GM20431 (cell line): Measurements from ENCODE around the gene SLC6A17.

Experiments
- in situ Hi-C: fragments of 300-500 bp; cut with MseI, MboI; formaldehyde crosslinking; loops from one replicate; pipeline ENCODE4 v1.15.0; 2020; ENCODE audit warnings: low sequenced_read_pairs; ENCODE audit not compliant: unreplicated experiment

Gene SLC6A17

DNA sequence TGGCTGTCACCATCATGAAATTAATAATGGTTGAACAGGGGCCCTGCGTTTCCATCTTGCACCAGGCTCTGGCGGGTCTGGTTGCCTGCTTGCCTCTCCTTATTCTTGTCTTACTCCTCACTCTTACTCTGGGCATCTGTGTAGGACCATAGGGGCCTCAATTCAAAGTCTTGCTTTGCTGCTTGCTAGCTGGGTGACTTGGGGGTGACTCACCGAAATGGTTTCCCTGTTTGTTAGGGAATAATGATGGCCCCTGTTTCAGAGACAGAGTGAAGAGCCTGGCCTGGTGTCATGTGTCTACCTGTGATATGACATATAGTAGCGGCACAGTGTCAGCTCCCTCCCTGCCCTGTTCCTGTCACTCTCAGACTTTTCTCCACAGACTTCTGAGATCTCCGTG is 84.4 kb downstream of the SLC6A17 start:
- in situ Hi-C loops: no loop called here

- in situ Hi-C loops: no loop called here
Observed at GRCh38 chr1:110235181-110235833, 85.0 kb downstream of the SLC6A17 start.

GRCh38 chr1:110235834-110236682 is 85.8 kb downstream of the SLC6A17 start:
- in situ Hi-C loops: no loop called here

DNA sequence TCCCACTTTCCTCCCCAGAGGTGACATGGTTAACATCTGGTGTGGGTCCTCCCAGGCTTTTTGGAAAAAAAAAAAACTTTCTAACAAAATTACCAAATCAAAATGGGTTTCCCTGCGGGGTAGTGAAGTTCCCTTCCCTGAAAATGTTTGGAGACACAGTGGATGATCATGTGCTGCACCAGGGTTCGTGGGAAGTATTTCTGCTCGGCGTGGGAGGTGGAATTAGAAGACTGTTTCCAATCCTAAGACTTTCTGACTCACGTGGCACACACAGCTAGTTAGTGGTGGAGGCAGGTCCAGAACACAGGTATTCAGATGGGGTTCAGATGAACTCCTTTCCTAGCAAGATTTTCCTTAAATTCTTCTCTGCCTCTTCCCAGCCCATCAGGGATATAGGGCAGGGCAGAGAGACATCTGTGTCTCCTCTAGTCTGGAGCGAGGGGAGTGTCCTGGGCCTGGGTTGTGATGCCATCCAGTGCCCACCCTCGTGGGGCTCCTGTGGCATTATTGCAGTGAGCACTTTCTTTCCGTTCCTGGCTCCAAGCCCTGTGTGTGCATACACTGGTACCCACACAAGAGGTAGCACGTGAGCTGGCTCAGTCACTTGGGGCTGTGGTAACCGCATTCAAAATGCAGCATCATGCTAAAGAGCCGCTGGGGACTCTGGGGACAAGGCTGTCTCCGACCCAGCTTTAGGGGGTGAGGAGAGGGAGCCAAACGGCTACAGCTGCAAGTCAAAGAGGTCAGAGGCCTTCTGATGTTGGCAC is 87.3 kb downstream of the SLC6A17 start:
- in situ Hi-C loops: no loop called here

DNA sequence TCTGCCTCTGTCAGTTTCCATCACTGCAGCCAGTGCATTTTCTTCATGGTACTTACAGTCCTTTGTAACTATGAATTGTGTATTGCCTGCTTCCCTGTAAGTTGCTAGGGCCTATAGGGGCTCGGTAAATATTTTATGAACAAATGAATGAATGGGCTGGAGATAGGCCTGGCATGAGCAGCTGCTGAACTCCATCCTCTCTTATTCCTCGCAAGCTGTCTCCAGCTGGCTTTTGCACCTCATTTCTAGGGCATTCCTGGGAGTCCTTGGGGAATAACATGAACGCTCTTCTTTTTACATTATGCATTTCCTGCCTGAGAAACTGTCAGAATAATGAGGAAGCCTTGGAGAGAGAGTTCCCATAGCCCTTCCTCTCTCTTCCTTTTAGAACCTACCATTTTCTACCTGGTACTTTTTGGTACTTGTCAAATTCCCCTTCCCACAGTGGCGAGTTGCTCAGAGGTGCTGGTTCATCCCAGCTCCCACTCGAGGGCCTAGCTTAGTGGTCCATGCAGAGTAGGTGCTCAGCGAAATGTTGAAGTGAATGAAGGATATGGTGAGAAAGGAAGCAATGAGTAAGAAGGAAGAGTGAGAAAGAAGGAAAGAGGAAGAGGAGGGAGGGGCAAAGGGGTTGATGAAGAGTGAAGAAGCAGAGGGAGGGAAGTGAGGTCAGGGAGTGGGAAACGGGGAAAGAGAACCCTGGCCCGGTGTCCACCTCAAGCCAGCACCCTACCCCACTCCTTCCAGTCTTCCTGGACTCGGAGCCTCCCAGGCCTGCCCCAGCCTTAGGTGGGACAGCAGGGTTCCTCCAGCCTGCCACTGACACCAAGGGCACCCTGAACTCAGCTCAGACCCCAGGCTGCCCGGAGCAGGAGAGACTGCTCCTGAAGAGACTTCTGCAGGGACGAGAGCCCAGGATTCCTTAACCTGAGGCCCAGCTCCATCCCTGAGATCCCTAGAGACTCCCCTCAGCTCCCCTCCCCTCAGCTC is 89.4 kb downstream of the SLC6A17 start:
- in situ Hi-C loops: no loop called here

GRCh38 chr1:110240476-110241210 is 90.3 kb downstream of the SLC6A17 start:
- in situ Hi-C loops: no loop called here

- in situ Hi-C loops: no loop called here
Observed at GRCh38 chr1:110241516-110241915, 91.2 kb downstream of the SLC6A17 start.

DNA sequence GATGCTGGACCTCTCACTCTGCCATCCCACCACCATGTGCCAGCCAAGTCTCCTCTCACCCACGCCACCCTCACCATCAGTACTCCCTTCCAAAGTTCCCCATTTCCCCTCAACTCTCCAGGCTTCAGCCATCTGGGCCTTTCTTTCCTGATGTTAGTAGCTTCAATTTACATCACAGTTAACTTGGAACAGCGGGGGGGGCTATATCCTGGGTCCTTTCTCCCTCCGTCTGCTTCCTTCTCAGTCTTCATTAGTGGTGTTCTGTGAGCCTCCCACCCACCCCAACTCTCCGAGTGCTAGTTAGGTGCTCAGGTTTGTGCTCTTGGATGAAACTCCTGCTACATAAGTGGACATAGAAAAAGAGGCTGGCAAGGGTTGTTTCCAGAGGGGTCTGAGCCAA is 91.8 kb downstream of the SLC6A17 start:
- in situ Hi-C loops: no loop called here

GRCh38 chr1:110242731-110243130 is 92.4 kb downstream of the SLC6A17 start:
- in situ Hi-C loops: no loop called here

- in situ Hi-C loops: no loop called here
Observed at GRCh38 chr1:110243146-110243545, 92.9 kb downstream of the SLC6A17 start.

GRCh38 chr1:110243574-110243973 is 93.3 kb downstream of the SLC6A17 start:
- in situ Hi-C loops: no loop called here

- in situ Hi-C loops: no loop called here
Observed at GRCh38 chr1:110245876-110246620, 95.8 kb downstream of the SLC6A17 start.

DNA sequence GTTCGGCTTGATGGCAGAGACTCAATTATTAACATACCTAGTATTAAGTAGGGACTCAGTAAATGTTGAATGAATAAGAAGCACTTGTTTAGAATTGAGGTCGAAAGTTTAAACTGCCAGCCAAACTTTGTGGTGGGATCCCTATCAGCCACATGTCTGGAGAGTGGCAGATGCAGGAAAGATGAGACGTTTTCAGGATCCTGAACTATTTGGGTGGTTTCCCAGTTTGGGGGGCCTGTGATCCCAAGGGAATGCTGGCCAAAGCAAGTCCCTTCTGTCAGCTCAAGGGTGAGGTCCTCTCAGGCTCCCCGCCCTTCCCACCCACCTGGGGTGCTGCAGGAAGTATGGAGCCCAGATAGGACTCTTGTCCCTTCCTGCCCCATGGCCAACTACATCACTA is 98.5 kb downstream of the SLC6A17 start:
- in situ Hi-C loops: no loop called here

GRCh38 chr1:110249256-110249655 is 99.0 kb downstream of the SLC6A17 start:
- in situ Hi-C loops: no loop called here

- in situ Hi-C loops: no loop called here
Observed at GRCh38 chr1:110250008-110250407, 99.7 kb downstream of the SLC6A17 start.

DNA sequence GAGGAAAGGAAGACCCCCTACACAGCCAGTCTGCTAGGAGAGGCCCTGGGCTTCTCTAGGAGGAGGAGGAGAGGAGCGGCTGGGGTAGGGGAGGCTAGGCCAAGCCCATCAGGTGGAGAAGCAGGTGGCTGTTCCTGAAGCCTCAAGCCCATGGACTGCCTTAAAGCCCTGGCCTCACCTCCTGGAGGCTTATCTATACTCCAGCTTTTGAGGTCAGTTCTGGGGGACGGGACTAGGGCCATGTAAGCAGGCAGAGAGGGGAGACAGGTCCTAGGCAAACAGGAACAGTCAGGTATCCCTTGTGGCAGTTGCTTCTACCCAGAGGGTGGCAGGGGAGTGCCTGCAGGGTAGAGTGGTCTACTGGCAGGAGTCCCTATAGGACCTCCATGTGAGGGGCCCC is 100.5 kb downstream of the SLC6A17 start:
- in situ Hi-C loops: no loop called here
